ENCODE measurements around the gene NCOA6.

The NCOA6 gene

GRCh38 chr20:34825530-34826362 is at the start of gene NCOA6:
Gene NCOA6 (minus strand): TSS chr20:34825651. CDS start chr20:34782355, 43,296 bp downstream.
- DNase-seq: peak; percentile 9

- DNase-seq: peak; percentile 35
Observed at GRCh38 chr20:34874094-34874654, 48.7 kb upstream of the NCOA6 start.

GRCh38 chr20:34873583-34874093 is 48.2 kb upstream of the NCOA6 start:
- DNase-seq: no peak

GRCh38 chr20:34872622-34873224 is 47.3 kb upstream of the NCOA6 start, which contains the start of gene GGT7:
Gene GGT7 (minus strand): TSS chr20:34872856. CDS start chr20:34872815, 41 bp downstream.
- DNase-seq: no peak

GRCh38 chr20:34871966-34872621 is 46.6 kb upstream of the NCOA6 start:
- DNase-seq: no peak

GRCh38 chr20:34871320-34871926 is 46.0 kb upstream of the NCOA6 start:
- no peak for DNase-seq

GRCh38 chr20:34864216-34864615 is 38.8 kb upstream of the NCOA6 start:
- DNase-seq: no peak

GRCh38 chr20:34863421-34863965 is 38.0 kb upstream of the NCOA6 start:
- no peak for DNase-seq

GRCh38 chr20:34862724-34863123 is 37.3 kb upstream of the NCOA6 start:
- no peak for DNase-seq

GRCh38 chr20:34861386-34862084 is 36.1 kb upstream of the NCOA6 start:
- no peak for DNase-seq

- DNase-seq: no peak
Observed at GRCh38 chr20:34859826-34860545, 34.5 kb upstream of the NCOA6 start.

- no peak for DNase-seq
Observed at GRCh38 chr20:34859367-34859766, 33.9 kb upstream of the NCOA6 start.

GRCh38 chr20:34852298-34852697 is 26.8 kb upstream of the NCOA6 start:
- DNase-seq: no peak

GRCh38 chr20:34850969-34851368 is 25.5 kb upstream of the NCOA6 start:
- DNase-seq: no peak

GRCh38 chr20:34849778-34850177 is 24.3 kb upstream of the NCOA6 start:
- DNase-seq: no peak

GRCh38 chr20:34848597-34848996 is 23.1 kb upstream of the NCOA6 start:
- no peak for DNase-seq

GRCh38 chr20:34843421-34843820 is 18.0 kb upstream of the NCOA6 start:
- no peak for DNase-seq

- no peak for DNase-seq
Observed at GRCh38 chr20:34842143-34842542, 16.7 kb upstream of the NCOA6 start.

- no peak for DNase-seq
Observed at GRCh38 chr20:34834459-34834893, 9.0 kb upstream of the NCOA6 start.

- DNase-seq: no peak
Observed at GRCh38 chr20:34831936-34832335, 6.5 kb upstream of the NCOA6 start.

- DNase-seq: no peak
Observed at GRCh38 chr20:34829191-34829590, 3.7 kb upstream of the NCOA6 start.
